NCI-H1105 (cell line): Measurements from ENCODE around the gene DTD1.
A peak's percentile ranks its signal among the peaks of the same experiment; 100 is the strongest.
"Not testable (repeated sequence)": the region's sequence is repeated elsewhere in the genome, so short reads cannot be mapped to it uniquely, and the experiment has no call there.

ENCODE experiments used
- DNase-seq: peaks from one replicate; lab custom pipeline; 2025; lab: John Stamatoyannopoulos, UW

The DTD1 gene

DNA sequence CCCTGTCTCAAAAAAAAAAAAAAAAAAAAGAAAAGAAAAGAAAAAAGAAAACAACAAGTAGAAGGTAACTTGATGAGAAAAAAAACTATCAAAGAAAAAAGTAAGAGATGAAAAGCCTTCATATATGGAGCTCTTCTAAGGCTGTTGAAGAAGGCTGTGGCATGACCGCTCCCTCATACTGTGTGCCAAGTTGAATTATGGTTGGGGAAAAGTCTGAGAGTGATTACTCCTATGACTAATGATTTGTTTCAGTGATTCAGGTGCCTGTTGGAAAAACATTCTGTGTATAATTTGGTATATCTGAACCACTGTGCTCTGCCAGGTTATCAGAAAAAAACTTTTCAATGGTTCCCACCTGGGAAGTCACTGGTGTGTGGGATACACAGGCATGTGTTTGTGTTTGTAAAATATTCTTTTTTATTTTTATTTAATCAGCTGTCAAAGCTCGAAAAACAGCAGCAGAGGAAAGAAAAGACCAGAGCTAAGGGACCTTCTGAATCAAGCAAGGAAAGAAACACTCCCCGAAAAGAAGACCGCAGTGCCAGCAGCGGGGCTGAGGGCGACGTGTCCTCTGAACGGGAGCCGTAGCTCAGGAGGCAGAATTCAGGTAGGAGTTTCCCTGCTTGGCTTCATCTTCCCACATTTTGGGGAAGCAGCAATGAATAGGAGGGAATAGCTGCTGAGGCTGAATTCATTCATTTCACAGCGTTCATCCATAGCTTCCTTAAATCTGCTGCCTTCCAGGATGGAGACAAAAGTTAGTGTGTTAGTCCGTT, 156.0 kb downstream of the DTD1 start:
- DNase-seq = no peak

DNA sequence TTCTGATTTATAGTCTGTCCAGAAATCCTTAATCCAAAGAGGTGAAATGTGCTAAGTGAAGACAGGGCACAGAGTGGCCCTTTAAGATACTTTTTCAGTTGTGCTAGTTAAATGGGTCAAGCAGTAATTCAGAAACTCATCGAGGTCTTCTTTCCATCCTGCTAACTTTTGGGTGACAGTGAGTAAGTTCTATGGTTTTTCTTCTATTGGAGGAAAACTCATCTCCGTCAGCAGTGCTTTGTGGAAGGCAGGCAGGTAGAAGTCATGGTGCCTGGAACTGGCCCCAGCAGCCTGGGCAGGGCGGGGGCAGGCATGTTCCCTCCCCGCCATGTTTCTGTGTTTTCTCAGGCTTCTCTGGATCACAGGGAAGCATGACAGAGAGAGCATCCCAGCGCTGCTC, 159.2 kb downstream of the DTD1 start:
- DNase-seq = no peak

DNA sequence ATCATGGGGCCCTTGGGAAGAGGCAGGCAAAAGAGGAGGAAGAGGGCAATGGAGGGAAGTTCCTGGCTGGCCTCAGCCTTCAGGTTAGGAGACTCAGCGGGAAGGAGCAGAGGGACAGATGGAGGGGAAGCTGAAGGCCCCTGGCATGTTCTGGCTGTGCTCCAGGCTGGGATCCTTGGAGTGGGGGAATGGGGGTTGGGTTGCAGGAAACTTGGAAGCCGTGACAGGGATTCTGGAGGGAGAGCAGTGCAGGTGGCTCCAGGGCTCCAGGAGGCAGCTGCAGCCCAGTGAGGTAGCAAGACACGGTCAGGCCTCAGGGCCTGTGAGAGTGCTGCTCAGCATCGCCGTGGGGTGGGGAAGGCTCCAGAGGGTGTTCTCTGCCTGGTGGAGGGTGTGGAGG, 161.1 kb downstream of the DTD1 start:
- peak; percentile 19 for DNase-seq

DNA sequence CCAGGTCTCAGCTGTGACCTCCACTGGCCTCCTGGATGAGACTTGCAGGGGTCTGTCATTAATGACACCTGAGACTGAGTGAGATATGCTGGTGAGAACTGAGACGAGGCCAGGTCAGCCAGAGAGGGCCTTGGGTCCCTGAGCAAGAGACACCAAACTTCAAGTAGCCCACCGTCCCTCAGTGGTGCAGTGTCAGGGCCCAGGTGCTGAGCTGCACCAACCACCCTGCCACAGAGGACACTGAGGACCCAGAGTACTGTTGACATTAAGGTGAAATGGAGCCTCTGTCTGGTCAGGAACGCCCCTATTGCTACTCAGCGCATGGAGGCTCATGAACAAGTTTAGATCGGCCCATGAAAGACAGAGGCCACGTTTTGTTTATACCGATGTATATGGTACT, 161.7 kb downstream of the DTD1 start:
- no peak for DNase-seq

DNA sequence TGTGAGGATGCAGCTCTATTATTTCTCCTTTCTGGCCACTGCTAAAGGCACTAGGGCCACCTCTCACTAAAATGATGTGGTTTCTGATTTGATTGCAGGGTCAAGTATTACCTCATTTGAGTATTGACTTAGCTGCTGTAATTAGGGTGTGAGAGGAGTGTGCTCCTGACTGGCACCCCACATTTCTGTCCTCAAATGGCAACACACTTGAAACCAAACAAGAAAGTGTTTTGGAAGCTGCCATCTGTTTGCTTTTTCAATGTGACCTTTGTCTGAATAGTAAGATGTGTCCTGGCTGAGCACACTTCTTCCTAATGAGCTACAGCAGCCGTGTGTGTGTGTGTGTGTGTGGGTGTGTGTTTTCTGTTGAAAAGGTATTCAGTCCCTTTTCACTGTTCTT, 162.9 kb downstream of the DTD1 start:
- peak; percentile 26 for DNase-seq

DNA sequence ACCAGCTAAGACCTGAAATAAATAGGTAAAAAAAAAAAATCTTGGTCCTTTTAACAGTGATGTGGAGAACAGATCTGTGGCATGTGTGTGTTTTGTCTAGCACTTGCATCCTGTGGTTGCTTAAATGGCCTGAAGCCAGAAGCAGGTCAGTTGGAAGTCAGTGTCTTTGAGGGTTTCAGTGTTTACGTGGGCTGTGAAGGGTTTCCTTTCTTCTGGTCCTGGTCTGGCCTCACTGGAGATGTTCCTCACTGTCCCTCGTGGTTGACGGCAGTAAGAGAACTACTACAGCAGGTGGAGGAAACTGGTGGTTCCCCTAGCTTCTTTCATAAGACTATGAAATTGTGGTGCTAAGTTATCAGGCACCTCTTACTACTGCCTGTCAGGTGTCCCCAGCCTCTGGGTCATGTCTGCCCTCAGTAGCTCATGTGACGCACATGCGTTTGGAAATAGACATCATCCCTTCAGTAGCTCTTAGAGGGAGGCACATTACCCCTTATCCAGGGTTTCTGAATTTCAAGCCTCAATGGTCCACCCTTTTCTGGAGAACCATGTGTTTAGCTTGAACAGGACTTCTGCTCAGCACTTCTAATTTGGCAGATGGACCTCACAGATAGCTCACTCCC, 166.3 kb downstream of the DTD1 start:
- no peak for DNase-seq

DNA sequence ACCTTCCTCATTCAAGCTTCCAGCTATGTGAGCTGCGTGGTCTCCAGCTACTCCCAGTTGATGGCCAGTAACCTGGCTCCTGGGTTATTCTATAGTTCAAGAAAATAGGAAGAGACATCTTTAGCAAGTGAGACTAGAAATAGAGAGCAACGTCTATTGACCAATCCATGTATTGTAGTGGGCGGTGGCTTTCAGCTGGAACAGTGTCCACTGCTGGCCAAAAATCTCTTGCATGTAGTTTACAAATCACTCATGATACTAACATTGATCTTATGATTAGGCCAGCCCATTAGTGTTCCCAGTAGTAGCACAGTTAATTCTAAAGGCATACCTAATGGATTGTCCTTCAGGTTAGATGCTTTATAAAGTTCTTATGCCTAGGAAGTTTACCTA, 166.8 kb downstream of the DTD1 start:
- DNase-seq = no peak

DNA sequence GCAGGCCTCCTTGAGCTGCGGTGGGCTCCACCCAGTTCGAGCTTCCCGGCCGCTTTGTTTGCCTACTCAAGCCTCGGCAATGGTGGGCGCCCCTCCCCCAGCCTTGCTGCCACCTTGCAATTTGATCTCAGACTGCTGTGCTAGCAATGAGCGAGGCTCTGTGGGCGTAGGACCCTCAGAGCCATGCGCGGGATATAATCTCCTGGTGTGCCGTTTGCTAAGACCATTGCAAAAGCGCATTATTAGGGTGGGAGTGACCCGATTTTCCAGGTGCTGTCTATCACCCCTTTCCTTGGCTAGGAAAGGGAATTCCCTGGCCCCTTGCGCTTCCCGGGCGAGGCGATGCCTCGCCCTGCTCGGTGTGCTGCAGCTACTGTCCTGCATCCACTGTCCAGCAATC, 173.0 kb downstream of the DTD1 start:
- DNase-seq = not testable (repeated sequence)

DNA sequence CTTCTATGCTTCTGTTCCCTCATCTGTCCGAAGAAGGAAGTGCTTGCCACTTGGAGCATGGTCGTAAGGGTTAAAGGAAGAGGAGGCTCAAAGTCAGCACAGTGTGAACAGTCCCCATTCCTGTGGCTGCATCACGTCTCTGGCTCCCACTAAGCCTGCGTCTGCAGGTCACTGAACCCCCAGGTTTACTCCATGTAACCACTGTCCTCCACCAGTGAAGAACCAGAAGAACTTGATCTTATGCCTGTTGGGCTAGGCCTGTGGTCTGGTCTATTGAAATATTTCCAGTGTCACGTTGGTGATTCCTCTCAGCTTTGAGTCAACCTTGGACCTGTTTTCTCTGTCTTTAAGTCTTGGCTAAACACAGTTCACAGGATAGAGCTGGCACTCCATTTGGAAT, 179.8 kb downstream of the DTD1 start:
- DNase-seq = no peak

DNA sequence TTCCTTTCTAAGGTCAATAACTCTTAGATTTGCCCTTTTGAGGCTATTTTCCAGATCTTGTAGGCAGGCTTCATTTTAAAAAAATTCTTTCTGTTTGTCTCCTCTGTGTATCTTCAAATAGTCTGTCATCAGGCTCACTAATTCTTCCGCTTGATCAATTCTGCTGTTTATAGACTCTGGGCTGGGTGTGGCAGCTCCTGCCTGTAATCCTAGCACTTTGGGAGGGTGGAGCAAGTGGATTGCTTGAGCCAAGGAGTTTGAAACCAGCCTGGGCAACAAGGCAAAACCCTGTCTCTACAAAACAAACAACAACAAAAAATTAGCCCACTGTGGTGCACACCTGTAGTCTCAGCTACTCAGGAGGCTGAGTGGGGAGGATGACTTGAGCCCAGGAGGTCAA, 185.7 kb downstream of the DTD1 start:
- DNase-seq = no peak

DNA sequence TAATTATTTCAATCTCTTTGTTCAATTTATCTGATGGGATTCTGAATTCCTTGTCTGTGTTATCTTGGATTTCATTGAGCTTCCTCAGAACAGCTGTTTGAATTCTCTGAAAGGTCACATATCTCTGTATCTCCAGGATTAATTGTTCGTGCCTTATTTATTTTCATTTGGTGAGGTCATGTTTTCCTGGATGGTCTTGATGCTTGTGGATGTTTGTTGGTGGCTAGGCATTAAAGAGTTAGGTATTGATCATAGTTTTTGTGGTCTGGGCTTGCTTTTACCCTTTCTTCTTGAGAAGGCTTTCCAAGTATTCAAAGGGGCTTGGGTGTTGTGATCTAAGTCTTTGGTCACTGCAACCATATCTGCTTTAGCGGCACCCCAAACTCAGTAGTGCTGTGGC, 186.4 kb downstream of the DTD1 start:
- DNase-seq = no peak

DNA sequence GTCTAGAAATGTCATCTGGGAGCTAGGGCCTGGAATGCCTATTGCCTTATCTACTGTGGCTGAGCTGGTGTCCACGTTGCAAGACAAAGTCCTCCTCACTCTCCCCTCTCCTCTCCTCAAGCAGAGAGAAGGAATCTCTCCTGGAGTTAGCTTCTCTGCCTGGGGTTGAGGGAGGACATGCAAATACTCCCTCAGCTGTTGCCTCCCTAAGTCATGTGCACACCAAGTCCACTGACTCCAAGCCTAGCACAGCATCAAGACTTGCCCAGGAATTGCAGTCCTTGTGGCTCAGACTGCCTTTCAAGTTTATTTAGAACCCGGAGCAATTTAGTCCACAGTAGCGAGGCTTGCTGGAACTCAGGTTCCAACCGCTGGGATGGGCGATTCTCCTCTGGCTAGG, 187.8 kb downstream of the DTD1 start:
- no peak for DNase-seq

DNA sequence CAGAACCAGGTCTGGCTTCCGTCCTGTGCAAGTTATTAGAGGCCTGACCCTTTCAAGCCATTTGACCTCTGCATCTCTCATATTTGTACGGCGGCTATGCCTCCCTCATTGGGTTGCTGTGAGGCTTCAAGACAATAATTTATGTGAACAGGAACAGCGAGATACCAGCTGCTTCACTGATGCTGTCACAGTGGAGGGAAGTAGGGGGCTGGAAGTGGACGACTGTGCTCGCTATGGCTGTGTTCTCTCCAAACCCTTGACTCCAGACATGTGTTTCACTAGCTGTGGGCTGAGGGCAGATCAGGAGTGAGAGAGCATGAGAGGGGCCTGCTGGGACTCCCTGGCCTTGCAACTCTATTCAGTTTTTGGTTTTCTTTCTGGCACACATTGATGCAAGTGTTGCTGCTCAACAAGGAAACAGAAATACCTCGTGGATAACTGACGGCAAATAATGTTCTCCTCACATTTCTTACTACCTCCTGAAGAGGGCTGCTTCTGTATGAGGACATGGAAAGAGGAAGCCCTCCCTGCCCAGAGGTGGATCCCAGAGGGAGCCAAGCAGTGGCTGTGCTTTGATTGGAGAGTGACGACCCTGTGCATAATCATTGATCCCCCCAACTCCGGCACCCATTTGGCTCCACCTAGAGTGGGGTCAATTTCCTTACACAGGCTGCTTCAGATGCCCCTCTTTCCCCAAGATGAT, 191.0 kb downstream of the DTD1 start:
- DNase-seq = no peak

DNA sequence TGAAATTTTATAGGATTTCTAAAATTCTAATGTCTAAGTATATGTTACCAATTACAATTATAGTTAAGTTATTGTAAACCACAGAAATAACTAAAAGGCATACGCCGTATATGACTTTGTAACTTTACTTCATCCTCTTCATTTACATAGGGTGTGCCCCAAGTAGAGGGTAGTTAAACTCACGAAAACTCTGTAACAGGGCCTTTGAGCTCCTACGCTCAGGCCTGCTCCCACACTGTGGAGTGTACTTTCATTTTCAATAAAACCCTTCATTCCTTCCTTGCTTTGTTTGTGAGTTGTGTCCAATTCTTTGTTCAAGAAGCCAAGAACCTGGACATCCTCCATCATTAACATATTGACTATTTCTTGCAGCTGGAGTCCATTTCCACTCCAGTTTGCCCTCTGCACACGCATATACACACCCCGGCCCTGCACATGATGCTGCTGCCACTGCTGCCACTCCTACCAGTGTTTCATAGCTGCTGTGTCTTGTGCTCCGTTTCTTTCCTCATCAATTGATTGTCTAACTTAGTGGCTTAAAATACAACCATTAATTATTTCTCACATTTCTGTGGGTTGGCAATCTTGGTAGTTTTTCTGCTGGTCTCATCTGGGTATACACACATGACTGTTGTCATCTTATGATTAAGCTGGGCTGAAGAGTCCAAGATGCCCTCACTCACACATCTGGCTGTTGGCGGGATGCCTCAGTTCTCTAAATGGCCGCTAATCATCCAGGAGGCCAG, 192.7 kb downstream of the DTD1 start:
- DNase-seq = no peak

DNA sequence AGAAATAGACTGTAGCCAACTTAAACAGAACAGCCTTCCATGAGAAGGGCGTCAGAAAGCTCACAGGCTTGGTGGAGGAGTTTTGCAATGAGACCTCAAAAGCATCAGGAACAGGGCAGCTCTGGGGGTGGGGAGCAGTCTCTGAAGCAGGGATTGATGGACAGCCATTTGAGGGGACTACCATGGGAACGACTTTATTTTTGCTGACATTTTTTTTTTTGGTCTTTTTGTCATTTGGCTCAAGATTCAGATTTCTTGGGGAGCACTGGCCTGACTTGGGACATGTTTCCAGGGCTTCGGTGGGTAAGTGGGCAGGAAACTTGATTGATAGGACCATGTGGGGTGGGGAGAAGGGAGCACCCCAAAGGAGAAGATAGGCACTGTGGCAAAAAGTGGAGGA, 193.7 kb downstream of the DTD1 start:
- DNase-seq = no peak

DNA sequence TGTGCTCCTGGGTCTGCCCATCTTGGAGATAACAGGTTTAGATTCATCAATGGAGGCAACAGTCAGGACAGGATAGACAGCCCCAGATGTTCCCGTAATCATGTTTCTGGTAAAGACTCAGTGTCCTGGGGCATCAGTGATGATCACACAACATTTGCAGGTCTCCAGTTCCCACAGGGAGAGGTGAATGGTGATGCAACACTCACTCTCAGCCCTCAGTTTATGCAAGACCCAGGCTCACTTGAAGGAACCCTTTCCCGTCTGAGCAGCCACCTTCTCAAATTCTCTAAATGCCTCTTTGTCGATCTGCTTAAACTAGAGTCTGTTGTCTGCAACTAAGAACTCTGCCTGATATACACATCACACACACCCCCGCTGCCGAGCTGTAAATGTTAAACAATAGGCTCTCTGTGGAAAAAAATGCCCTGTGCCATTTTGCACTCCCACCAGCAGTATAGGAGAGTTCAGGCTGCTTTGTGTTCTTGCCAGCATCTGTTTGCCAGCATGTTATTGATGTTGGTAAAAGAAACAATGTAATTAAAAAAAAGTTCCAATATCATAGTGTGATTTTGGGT, 195.6 kb downstream of the DTD1 start:
- DNase-seq = no peak

DNA sequence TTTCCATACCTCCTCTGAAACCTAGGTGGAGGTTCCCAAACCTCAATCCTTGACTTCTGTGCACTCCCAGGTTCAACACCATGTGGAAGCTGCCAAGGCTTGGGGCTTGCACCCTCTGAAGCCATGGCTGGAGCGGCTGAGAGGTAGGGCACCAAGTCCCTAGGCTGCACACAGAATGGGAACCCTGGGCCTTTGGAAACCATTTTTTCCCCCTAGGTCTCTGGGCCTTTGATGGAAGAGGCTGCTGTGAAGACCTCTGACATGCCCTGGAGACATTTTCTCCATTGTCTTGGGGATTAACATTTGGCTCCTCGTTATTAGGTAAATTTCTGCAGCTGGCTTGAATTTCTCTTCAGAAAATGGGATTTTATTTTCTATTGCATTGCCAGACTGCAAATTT, 199.2 kb downstream of the DTD1 start:
- DNase-seq = not testable (repeated sequence)

DNA sequence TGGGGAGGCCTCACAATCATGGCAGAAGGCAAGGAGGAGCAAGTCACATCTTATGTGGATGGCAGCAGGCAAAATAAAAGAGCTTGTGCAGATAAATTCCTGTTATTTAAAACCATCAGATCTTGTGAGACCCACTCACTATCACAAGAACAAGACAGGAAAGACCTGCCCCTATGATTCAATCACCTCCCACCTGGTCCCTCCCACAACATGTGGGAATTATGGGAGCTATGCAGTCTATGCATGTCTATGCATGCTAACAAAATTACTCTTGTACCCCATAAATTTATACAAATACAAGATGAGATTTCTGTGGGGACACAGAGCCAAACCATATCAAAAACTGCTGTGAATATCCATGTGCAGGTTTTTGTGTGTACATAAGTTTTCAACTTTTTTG, 200.2 kb downstream of the DTD1 start:
- no peak for DNase-seq

DNA sequence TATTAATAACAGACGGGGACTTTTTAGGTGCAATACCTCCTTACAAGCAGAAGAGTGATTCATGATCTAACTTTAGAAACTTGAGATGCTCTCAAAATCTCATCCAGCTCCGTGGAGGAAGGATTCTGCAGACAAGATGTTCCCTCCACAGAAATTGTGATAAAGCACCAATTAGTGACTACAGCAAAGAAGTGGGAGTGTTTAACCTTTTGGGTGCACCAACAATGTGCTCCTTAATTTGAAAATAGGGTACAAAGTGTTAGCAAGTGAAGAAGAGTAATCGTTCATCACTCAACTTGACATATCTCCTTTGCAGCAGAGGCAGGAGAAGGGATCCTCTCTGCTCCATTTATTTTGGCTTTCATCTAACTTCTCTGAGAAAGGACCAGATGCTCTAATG, 202.9 kb downstream of the DTD1 start:
- DNase-seq = no peak

DNA sequence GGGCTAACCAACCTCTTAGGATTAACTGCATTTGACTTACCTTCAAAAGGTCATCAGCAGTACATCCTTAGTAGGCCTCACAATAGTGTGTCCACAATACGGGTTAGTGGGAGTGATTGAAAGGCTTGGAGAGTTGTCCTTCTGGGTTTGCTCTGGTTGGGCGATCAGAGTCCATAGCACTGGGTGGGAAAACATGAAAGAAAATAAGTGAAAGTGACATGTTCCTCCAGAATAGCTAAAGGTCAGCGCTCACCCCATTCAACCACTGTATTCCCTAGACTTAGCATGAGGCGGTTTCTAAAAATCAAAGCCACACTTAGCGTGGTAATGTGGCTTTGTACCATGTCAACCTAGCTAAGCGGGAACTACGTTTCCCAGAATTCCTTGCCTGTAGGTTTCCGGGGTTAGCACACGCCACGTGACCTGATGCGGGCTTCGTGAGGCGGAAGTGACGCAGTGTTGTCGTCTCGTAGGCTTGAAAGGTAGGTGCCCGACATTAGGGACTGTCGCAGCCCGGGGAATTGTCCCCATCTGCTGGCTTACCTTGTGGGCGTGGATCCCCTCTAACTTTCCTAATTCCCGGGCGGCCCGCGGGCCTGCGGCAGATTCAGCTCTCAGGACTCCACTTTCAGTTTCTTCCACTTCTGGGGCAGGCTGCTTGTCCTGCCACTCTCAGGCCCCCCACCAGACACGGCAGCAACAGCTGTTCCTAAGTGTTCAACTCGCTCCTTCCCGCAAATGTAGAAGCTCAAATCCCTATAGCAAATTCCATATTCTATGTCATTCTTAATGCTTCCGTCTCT, 206.0 kb downstream of the DTD1 start:
- peak; percentile 94 for DNase-seq

DNA sequence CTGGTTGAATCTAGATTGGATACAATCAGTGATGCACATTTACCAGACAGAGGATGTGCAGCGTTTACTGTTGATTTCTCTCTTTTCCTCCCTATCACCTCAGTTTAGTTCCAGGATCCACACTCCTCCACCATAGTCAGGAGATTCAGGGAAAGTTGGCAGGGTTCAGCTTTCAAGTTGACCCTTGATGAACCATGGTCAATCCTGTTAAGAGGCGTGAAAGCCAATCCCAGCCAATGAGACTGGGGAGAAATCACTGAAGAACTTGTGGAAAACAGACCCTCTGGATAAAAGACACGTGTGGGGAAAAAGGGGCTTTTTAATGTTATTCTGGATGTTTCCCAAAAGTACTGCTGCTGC, 206.6 kb downstream of the DTD1 start:
- no peak for DNase-seq

DNA sequence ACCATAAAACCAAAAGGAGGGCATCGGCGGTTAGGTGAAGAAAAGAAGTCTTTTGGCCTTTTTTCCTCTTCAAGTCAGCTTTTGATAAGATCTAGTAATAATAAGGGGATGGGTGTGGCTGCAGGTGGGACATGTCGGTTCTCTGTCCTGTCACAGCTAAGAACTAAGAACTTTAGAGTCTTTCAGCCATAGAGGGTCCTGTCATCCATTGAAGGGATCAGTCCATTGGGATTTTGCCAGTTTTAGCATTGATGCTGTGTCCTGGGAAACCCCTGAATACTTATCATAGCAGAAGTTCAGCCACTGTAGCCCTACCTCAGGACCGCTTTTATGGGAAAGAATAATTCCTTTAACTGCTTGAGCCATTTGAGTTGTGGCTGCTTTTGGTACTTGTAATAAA, 207.5 kb downstream of the DTD1 start:
- DNase-seq = no peak
